ENCODE data around the gene RNF166.

GRCh38 chr16:88655733-88656281 lies 50.4 kb downstream of the RNF166 start:
- TF ChIP-seq YY1 (IDR thresholded peaks at IDR 0.05) (no peak), CTCF (IDR thresholded peaks at IDR 0.05; ENCODE audit: low read depth, low read length, missing input control) (no peak), REST (IDR thresholded peaks at IDR 0.05) (no peak), ZBTB33 (IDR thresholded peaks at IDR 0.05) (no peak), JUND (IDR thresholded peaks at IDR 0.05) (no peak)
